GM23338 (cell line): Measurements from ENCODE around the gene ESYT1. TPM values are rescaled to one million over a fixed set of nuclear protein-coding genes. Genes with fewer than 3 reads are reported as not detected.

ENCODE experiments used
- ATAC-seq: fragments of 200-7000 bp; cut with Tn5 transposase; 3 replicates; pipeline ENCODE4 v1.9.1; 2020
- DNase-seq: peaks from one replicate; pipeline ENCODE4 v3.0.0-alpha.2; 2015; ENCODE audit warnings: low spot score
- H2AFZ ChIP-seq: fragments of 200-600 bp; sonication (generic); 2 replicates; pipeline ENCODE4 v1.8.0; 2016; ENCODE audit warnings: antibody characterized with exemption, mild to moderate bottlenecking, moderate library complexity
- H3F3A ChIP-seq: fragments of 200-600 bp; sonication (generic); replicated peaks from 2 replicates; pipeline ENCODE4 v1.8.0; 2017; ENCODE audit warnings: antibody characterized with exemption, mixed run types, low read depth
- H3K27ac ChIP-seq: fragments of 200-600 bp; sonication (generic); 2 replicates; pipeline ENCODE4 v1.6.1; 2016; ENCODE audit warnings: low read depth
- H3K27me3 ChIP-seq: fragments of 200-600 bp; sonication (generic); 2 replicates; pipeline ENCODE4 v1.8.0; 2016; ENCODE audit warnings: mild to moderate bottlenecking, mixed run types, moderate library complexity; ENCODE audit not compliant: insufficient read depth
- H3K36me3 ChIP-seq: fragments of 200-600 bp; sonication (generic); 2 replicates; pipeline ENCODE4 v1.8.0; 2016; ENCODE audit warnings: mild to moderate bottlenecking; ENCODE audit not compliant: insufficient read depth
- H3K4me1 ChIP-seq: fragments of 200-600 bp; sonication (generic); 2 replicates; pipeline ENCODE4 v1.8.0; 2016; ENCODE audit warnings: mild to moderate bottlenecking, moderate library complexity; ENCODE audit not compliant: insufficient read depth
- H3K4me2 ChIP-seq: fragments of 200-600 bp; sonication (generic); 2 replicates; pipeline ENCODE4 v1.7.1; 2017; ENCODE audit warnings: mixed run types
- H3K4me3 ChIP-seq: fragments of 200-600 bp; sonication (generic); 2 replicates; pipeline ENCODE4 v1.6.1; 2016; ENCODE audit warnings: mixed run types
- H3K79me2 ChIP-seq: fragments of 200-600 bp; sonication (generic); replicated peaks from 2 replicates; pipeline ENCODE4 v1.8.0; 2017; ENCODE audit warnings: mild to moderate bottlenecking; ENCODE audit not compliant: insufficient read depth
- H3K9me2 ChIP-seq: fragments of 200-600 bp; sonication (generic); 2 replicates; pipeline ENCODE4 v1.8.0; 2017; ENCODE audit not compliant: insufficient read depth
- H4K20me1 ChIP-seq: fragments of 200-600 bp; sonication (generic); replicated peaks from 2 replicates; pipeline ENCODE4 v1.8.0; 2017; ENCODE audit warnings: mild to moderate bottlenecking; ENCODE audit not compliant: insufficient read depth
- H3K27ac Mint-ChIP-seq: 2 replicates; pipeline ENCODE4 v1.8.0; 2020; ENCODE audit warnings: inconsistent platforms, mild to moderate bottlenecking, moderate library complexity, mixed read lengths
- H3K27me3 Mint-ChIP-seq: 3 replicates; pipeline ENCODE4 v1.8.0; 2022; ENCODE audit warnings: low read depth, mild to moderate bottlenecking, moderate library complexity, mixed read lengths, inconsistent platforms; ENCODE audit not compliant: insufficient read depth, poor library complexity
- H3K36me3 Mint-ChIP-seq: 3 replicates; pipeline ENCODE4 v1.8.0; 2021; ENCODE audit warnings: low read depth, mild to moderate bottlenecking, inconsistent platforms, moderate library complexity, mixed read lengths
- H3K4me1 Mint-ChIP-seq: 3 replicates; pipeline ENCODE4 v1.8.0; 2020; ENCODE audit warnings: mild to moderate bottlenecking, inconsistent platforms, mixed read lengths
- H3K4me3 Mint-ChIP-seq: 3 replicates; pipeline ENCODE4 v1.8.0; 2021; ENCODE audit warnings: moderate library complexity, mild to moderate bottlenecking, inconsistent platforms, mixed read lengths
- H3K9me3 Mint-ChIP-seq: 3 replicates; pipeline ENCODE4 v1.8.0; 2020; ENCODE audit warnings: moderate library complexity, mild to moderate bottlenecking, inconsistent platforms, mixed read lengths
- CREB1 ChIP-seq: fragments of 250-450 bp; sonication (Bioruptor Pico); IDR thresholded peaks from 2 replicates; pipeline ENCODE4 v1.5.0; 2020; ENCODE audit warnings: low read depth, mild to moderate bottlenecking, moderate library complexity
- CTCF ChIP-seq, 2 experiments: fragments of 200-600 bp in 1 of 2; sonication (generic) in 1 of 2; conservative IDR thresholded peaks; 2 replicates each; pipeline versions ENCODE4 v1.5.1 to v1.6.1; 2016 to 2017; ENCODE audit warnings: antibody characterized with exemption in 2 of 2, low read depth in 2 of 2, mild to moderate bottlenecking in 2 of 2, moderate library complexity in 1 of 2
- ETS1 ChIP-seq: IDR thresholded peaks from 2 replicates; pipeline ENCODE4 v1.6.1; 2016; ENCODE audit warnings: antibody characterized with exemption
- EZH2 ChIP-seq: fragments of 200-600 bp; sonication (generic); IDR thresholded peaks from one replicate; pipeline ENCODE4 v1.8.0; 2017; ENCODE audit warnings: antibody characterized with exemption, mild to moderate bottlenecking, low read depth; ENCODE audit not compliant: unreplicated experiment
- NANOG ChIP-seq: IDR thresholded peaks from 2 replicates; pipeline ENCODE4 v1.6.1; 2016; ENCODE audit warnings: antibody characterized with exemption, borderline replicate concordance
- POLR2AphosphoS5 ChIP-seq: IDR thresholded peaks from 2 replicates; pipeline ENCODE4 v1.6.1; 2016; ENCODE audit warnings: antibody characterized with exemption, low read depth
- REST ChIP-seq: IDR thresholded peaks from one replicate; pipeline ENCODE4 v1.6.1; 2018; ENCODE audit warnings: antibody characterized with exemption; ENCODE audit not compliant: unreplicated experiment
- STAT1 ChIP-seq: IDR thresholded peaks from one replicate; pipeline ENCODE4 v1.6.1; 2016; ENCODE audit warnings: antibody characterized with exemption; ENCODE audit not compliant: unreplicated experiment
- ZNF114 ChIP-seq: fragments of 250-450 bp; sonication (Bioruptor Pico); IDR thresholded peaks from 2 replicates; pipeline ENCODE4 v1.5.0; 2020; ENCODE audit warnings: mild to moderate bottlenecking, moderate library complexity
- ZNF331 ChIP-seq: fragments of 250-450 bp; sonication (Bioruptor Pico); IDR thresholded peaks from 2 replicates; pipeline ENCODE4 v1.5.0; 2020; ENCODE audit warnings: low read depth, mild to moderate bottlenecking, moderate library complexity
- polyA plus RNA-seq: library from polyadenylated mRNA; unstranded; fragments of >200 nt; fragmentation: Nextera tagmentation; extraction: Ambion mirVana; gene quantifications from 2 replicates; pipeline ENCODE4 v1.2.1, GENCODE V29; 2016
- total RNA-seq: library from RNA; depleted of rRNA; stranded (reverse); fragments of >200 nt; shearing (Covaris generic); gene quantifications from 2 replicates; pipeline ENCODE4 v1.2.3, GENCODE V29; 2014
- TF ChIP-seq, protein P1 (sequence below): fragments of 250-450 bp; sonication (Bioruptor Pico); IDR thresholded peaks from 2 replicates; pipeline ENCODE4 v1.5.0; 2020; ENCODE audit warnings: mild to moderate bottlenecking, moderate library complexity

The ESYT1 gene
- total and polyA plus RNA-seq, 2 experiments from 2014 or later, result 23.3 to 142 TPM

DNA sequence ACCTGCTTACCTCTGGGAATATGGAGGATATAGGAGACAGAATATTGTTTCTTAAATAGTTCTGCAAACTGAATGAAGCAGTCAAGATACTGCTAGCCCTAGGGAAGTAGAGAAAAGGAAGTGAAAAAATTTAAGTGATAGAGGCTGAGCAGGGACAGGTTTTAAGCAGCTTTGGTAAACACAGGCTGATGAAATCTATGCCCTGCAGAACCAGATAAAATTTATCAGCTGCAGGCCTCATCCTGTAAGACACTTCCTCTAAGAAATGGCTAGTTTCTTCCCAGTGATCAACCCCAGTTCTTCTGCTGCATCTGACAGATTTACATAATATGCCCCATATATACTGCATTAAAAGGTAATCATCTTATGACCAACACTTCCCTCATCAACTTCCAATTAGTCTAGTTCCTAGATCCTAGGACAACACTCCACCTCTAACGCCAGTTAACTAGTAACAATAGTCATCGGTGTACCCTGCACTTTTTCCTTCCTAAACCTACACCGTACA is 1.3 kb upstream of the ESYT1 start:
- Histone ChIP-seq H2AFZ (no peak overlapping the region), H4K20me1 (peaks cover 12% of the 10 kb centered on the region; the same call in 1 of the 2 replicates), H3K27ac (peak overlapping the region; percentile 73), H3K36me3 (peaks cover 12% of the 10 kb centered on the region; the same call in 1 of the 2 replicates), H3K4me2 (peak overlapping the region; percentile 72), H3F3A (peaks cover 4% of the 10 kb centered on the region; the same call in 1 of the 2 replicates), H3K4me3 (peak overlapping the region; percentile 44), H3K4me1 (peaks cover 17% of the 10 kb centered on the region), H3K79me2 (peaks cover 21% of the 10 kb centered on the region), H3K27me3 (no peaks in the 10 kb centered on the region), H3K9me2 (no peaks in the 10 kb centered on the region)
- Mint-ChIP-seq H3K4me3 (peak overlapping the region; percentile 98), H3K27ac (no peak overlapping the region), H3K9me3 (no peaks in the 10 kb centered on the region), H3K4me1 (peaks cover 30% of the 10 kb centered on the region), H3K27me3 (peaks cover 3% of the 10 kb centered on the region), H3K36me3 (peaks cover 22% of the 10 kb centered on the region)
- TF ChIP-seq ZNF331 (CRISPR knock-in tag) (no peak), POLR2AphosphoS5 (no peak), REST (no peak), CTCF (conservative IDR thresholded peaks at IDR 0.05; ENCODE audit: low read depth in 2 of 2) (no peak), NANOG (no peak), EZH2 (no peak), STAT1 (no peak), ZNF114 (no peak), ETS1 (no peak), CREB1 (no peak)
- TF ChIP-seq, protein P1, sequence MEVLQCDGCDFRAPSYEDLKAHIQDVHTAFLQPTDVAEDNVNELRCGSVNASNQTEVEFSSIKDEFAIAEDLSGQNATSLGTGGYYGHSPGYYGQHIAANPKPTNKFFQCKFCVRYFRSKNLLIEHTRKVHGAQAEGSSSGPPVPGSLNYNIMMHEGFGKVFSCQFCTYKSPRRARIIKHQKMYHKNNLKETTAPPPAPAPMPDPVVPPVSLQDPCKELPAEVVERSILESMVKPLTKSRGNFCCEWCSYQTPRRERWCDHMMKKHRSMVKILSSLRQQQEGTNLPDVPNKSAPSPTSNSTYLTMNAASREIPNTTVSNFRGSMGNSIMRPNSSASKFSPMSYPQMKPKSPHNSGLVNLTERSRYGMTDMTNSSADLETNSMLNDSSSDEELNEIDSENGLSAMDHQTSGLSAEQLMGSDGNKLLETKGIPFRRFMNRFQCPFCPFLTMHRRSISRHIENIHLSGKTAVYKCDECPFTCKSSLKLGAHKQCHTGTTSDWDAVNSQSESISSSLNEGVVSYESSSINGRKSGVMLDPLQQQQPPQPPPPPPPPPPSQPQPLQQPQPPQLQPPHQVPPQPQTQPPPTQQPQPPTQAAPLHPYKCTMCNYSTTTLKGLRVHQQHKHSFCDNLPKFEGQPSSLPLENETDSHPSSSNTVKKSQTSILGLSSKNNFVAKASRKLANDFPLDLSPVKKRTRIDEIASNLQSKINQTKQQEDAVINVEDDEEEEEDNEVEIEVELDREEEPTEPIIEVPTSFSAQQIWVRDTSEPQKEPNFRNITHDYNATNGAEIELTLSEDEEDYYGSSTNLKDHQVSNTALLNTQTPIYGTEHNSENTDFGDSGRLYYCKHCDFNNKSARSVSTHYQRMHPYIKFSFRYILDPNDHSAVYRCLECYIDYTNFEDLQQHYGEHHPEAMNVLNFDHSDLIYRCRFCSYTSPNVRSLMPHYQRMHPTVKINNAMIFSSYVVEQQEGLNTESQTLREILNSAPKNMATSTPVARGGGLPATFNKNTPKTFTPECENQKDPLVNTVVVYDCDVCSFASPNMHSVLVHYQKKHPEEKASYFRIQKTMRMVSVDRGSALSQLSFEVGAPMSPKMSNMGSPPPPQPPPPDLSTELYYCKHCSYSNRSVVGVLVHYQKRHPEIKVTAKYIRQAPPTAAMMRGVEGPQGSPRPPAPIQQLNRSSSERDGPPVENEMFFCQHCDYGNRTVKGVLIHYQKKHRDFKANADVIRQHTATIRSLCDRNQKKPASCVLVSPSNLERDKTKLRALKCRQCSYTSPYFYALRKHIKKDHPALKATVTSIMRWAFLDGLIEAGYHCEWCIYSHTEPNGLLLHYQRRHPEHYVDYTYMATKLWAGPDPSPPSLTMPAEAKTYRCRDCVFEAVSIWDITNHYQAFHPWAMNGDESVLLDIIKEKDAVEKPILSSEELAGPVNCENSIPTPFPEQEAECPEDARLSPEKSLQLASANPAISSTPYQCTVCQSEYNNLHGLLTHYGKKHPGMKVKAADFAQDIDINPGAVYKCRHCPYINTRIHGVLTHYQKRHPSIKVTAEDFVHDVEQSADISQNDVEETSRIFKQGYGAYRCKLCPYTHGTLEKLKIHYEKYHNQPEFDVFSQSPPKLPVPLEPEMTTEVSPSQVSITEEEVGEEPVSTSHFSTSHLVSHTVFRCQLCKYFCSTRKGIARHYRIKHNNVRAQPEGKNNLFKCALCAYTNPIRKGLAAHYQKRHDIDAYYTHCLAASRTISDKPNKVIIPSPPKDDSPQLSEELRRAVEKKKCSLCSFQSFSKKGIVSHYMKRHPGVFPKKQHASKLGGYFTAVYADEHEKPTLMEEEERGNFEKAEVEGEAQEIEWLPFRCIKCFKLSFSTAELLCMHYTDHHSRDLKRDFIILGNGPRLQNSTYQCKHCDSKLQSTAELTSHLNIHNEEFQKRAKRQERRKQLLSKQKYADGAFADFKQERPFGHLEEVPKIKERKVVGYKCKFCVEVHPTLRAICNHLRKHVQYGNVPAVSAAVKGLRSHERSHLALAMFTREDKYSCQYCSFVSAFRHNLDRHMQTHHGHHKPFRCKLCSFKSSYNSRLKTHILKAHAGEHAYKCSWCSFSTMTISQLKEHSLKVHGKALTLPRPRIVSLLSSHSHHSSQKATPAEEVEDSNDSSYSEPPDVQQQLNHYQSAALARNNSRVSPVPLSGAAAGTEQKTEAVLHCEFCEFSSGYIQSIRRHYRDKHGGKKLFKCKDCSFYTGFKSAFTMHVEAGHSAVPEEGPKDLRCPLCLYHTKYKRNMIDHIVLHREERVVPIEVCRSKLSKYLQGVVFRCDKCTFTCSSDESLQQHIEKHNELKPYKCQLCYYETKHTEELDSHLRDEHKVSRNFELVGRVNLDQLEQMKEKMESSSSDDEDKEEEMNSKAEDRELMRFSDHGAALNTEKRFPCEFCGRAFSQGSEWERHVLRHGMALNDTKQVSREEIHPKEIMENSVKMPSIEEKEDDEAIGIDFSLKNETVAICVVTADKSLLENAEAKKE (CRISPR knock-in tag), result no peak
- DNase-seq (no peak), ATAC-seq (no peak)
